Panc1 (cell line): ENCODE data around the gene RAB8A. TPM values are rescaled to one million over a fixed set of nuclear protein-coding genes. Genes with fewer than 3 reads are reported as not detected.

Experiments used
- ATAC-seq: fragments of 200-7000 bp; cut with Tn5 transposase; 2 replicates; pipeline ENCODE4 v1.9.1; 2020; ENCODE audit warnings: mild to moderate bottlenecking, moderate library complexity
- BruUV-seq: library from RNA; stranded (reverse); fragments of 400-500 nt; replicated peaks from 2 replicates; lab custom pipeline; 2021; lab: Mats Ljungman, UMichigan
- CTCF ChIA-PET: fragments of 300-600 bp; sonication (Branson Sonifier 250); formaldehyde crosslinking; loops from one replicate; lab custom pipeline; 2022; ENCODE audit warnings: antibody characterized with exemption; lab: Charles Lee
- POLR2A ChIA-PET: fragments of 300-600 bp; sonication (Branson Sonifier 250); formaldehyde crosslinking; loops from one replicate; lab custom pipeline; 2022; ENCODE audit warnings: antibody characterized with exemption; lab: Charles Lee
- DNase-seq: peaks from one replicate; pipeline ENCODE4 v3.0.0-alpha.2; 2010; ENCODE audit warnings: low read depth, low spot score
- H3K27ac ChIP-seq: 2 replicates; pipeline ENCODE4 v1.5.1; 2011; ENCODE audit warnings: mild to moderate bottlenecking, low read length, inconsistent platforms
- H3K27me3 ChIP-seq: fragments of 200-500 bp; sonication (Bioruptor generic); 2 replicates; pipeline ENCODE4 v1.6.0; 2014; ENCODE audit warnings: low read length, inconsistent platforms; ENCODE audit not compliant: control insufficient read depth, insufficient read depth
- H3K36me3 ChIP-seq: fragments of 200-500 bp; sonication (Bioruptor generic); 2 replicates; pipeline ENCODE4 v1.5.1; 2014; ENCODE audit warnings: inconsistent platforms, mild to moderate bottlenecking, low read length, moderate library complexity; ENCODE audit not compliant: control insufficient read depth, insufficient read depth
- H3K4me1 ChIP-seq: 2 replicates; pipeline ENCODE4 v1.5.1; 2011; ENCODE audit warnings: inconsistent platforms, mild to moderate bottlenecking, low read length, moderate library complexity; ENCODE audit not compliant: control insufficient read depth, insufficient read depth
- H3K4me3 ChIP-seq, 2 experiments: 2 replicates each; pipeline ENCODE4 v1.5.1; 2011 to 2012; ENCODE audit warnings: low read depth in 2 of 2, low read length in 2 of 2, mild to moderate bottlenecking in 2 of 2, inconsistent platforms in 1 of 2, moderate library complexity in 1 of 2
- H3K9me3 ChIP-seq: fragments of 200-500 bp; sonication (Bioruptor generic); 2 replicates; pipeline ENCODE4 v1.5.1; 2014; ENCODE audit warnings: low read depth, mild to moderate bottlenecking, inconsistent platforms, low read length, moderate library complexity; ENCODE audit not compliant: control insufficient read depth, insufficient read depth
- CTCF ChIP-seq: fragments of 450-650 bp; IDR thresholded peaks from 2 replicates; pipeline ENCODE4 v1.5.1; 2017; ENCODE audit warnings: mild to moderate bottlenecking
- POLR2AphosphoS5 ChIP-seq: IDR thresholded peaks from 2 replicates; pipeline ENCODE4 v1.6.1; 2012; ENCODE audit warnings: mild to moderate bottlenecking, low read depth, low read length, moderate library complexity
- REST ChIP-seq, 2 experiments: IDR thresholded peaks; 2 replicates each; pipeline ENCODE4 v1.6.1; 2011 to 2012; ENCODE audit warnings: low read depth in 2 of 2, control low read depth in 1 of 2, low read length in 1 of 2, mild to moderate bottlenecking in 1 of 2, moderate library complexity in 1 of 2; ENCODE audit not compliant: insufficient read depth in 1 of 2
- SIN3A ChIP-seq: IDR thresholded peaks from 2 replicates; pipeline ENCODE4 v1.6.1; 2012; ENCODE audit warnings: low read depth, mild to moderate bottlenecking, low read length, moderate library complexity, borderline replicate concordance; ENCODE audit not compliant: insufficient read depth
- TCF7L2 ChIP-seq: IDR thresholded peaks from 2 replicates; pipeline ENCODE4 v1.6.1; 2011; ENCODE audit warnings: mild to moderate bottlenecking, low read depth, low read length, inconsistent platforms
- in situ Hi-C: cut with HindIII; loops from 2 replicates; pipeline ENCODE4 v1.10.0; 2016; ENCODE audit warnings: low sequenced_read_pairs, low pct_unique_long_range_greater_than_20kb
- intact Hi-C: fragments of 100-400 bp; cut with micrococcal nuclease; formaldehyde crosslinking; loops from one replicate; pipeline ENCODE4 v1.10.0; 2022; ENCODE audit not compliant: unreplicated experiment
- total RNA-seq: library from RNA; stranded (reverse); gene quantifications from one replicate; pipeline ENCODE4 v1.2.1, GENCODE V29; 2021; ENCODE audit not compliant: unreplicated experiment

RAB8A gene
- total RNA-seq, 1 experiment from 2014 or later, result 75.8 TPM

- POLR2A ChIA-PET, result no interaction called here
- no peaks in the 10 kb centered on the region for H3K27me3 ChIP-seq
- peaks cover 5% of the 10 kb centered on the region; the same call in 1 of the 2 replicates for H3K4me1 ChIP-seq
- TF ChIP-seq TCF7L2, result no peak
- TF ChIP-seq SIN3A, result 0 out of 2 replicates have a peak, but pooled peaks have one; percentile 9
- peak; percentile 52; the same call in 1 of the 2 replicates for TF ChIP-seq POLR2AphosphoS5
- TF ChIP-seq REST (IDR thresholded peaks at IDR 0.05; ENCODE audit: insufficient read depth in 1 of 2, low read depth in 2 of 2, low read length in 1 of 2), result no peak
- TF ChIP-seq CTCF, result no peak
- peak overlapping the region; percentile 92 for H3K27ac ChIP-seq
- no peaks in the 10 kb centered on the region for H3K9me3 ChIP-seq
- H3K36me3 ChIP-seq, result no peaks in the 10 kb centered on the region; the same call in 1 of the 2 replicates
- in situ Hi-C loops, result no loop called here
- TSS peak; percentile 91 for BruUV-seq
- ATAC-seq, result no peak
- no peak for DNase-seq
- intact Hi-C loops, result no loop called here
- CTCF ChIA-PET, result no interaction called here
- H3K4me3 ChIP-seq, result peak overlapping the region; percentile 79 to 95
Measured at GRCh38 chr19:16111909-16112752, 442 bp downstream of the RAB8A start.

- Histone ChIP-seq H3K4me3 (peak overlapping the region; percentile 79 to 95), H3K36me3 (no peaks in the 10 kb centered on the region; the same call in 1 of the 2 replicates), H3K9me3 (no peaks in the 10 kb centered on the region), H3K27me3 (no peaks in the 10 kb centered on the region), H3K4me1 (peaks cover 5% of the 10 kb centered on the region; the same call in 1 of the 2 replicates), H3K27ac (peak overlapping the region; percentile 92)
- CTCF ChIA-PET, result no interaction called here
- intact Hi-C loops (no loop called here), in situ Hi-C loops (no loop called here)
- TF ChIP-seq REST (IDR thresholded peaks at IDR 0.05; ENCODE audit: insufficient read depth in 1 of 2, low read depth in 2 of 2, low read length in 1 of 2) (no peak), POLR2AphosphoS5 (no peak), CTCF (no peak), SIN3A (no peak), TCF7L2 (no peak)
- POLR2A ChIA-PET, result no interaction called here
- no peak for ATAC-seq
- no peak for DNase-seq
- no TSS peak for BruUV-seq
Measured at GRCh38 chr19:16112778-16113177, 1.1 kb downstream of the RAB8A start.
